CD14-positive monocyte (primary cell): ENCODE measurements around the gene MRNIP. TPM values are rescaled to one million over a fixed set of nuclear protein-coding genes. Genes with fewer than 3 reads are reported as not detected.

ENCODE experiments used
- DNase-seq, 3 donors: peaks; one replicate each; pipeline ENCODE4 v3.0.0-alpha.2; 2011 to 2022
- H2AFZ ChIP-seq: 2 replicates; pipeline ENCODE4 v1.6.0; 2012; ENCODE audit warnings: mild to moderate bottlenecking, low read depth, low read length, inconsistent platforms; ENCODE audit not compliant: insufficient read depth, poor library complexity, severe bottlenecking
- H3K27ac ChIP-seq, 2 donors: 1 replicate in 1 of 2; 2 replicates in 1 of 2; pipeline ENCODE4 v1.5.1; 2012 to 2013; ENCODE audit warnings: low read length in 2 of 2, control low read depth in 1 of 2, inconsistent platforms in 1 of 2, low read depth in 1 of 2, mild to moderate bottlenecking in 1 of 2
- H3K27me3 ChIP-seq, 2 donors: one replicate each; pipeline versions ENCODE4 v1.6.0 to v1.6.1; 2011 to 2013; ENCODE audit warnings: low read length in 2 of 2; ENCODE audit not compliant: control insufficient read depth in 2 of 2, insufficient read depth in 2 of 2
- H3K36me3 ChIP-seq, 2 donors: replicated peaks in 1 of 2; 1 replicate in 1 of 2; 2 replicates in 1 of 2; pipeline versions ENCODE4 v1.5.1 to v1.6.1; 2012 to 2013; ENCODE audit warnings: low read length in 2 of 2, control low read depth in 1 of 2, inconsistent platforms in 1 of 2, mild to moderate bottlenecking in 1 of 2; ENCODE audit not compliant: insufficient read depth in 2 of 2, control insufficient read depth in 1 of 2
- H3K4me1 ChIP-seq, 2 donors: 1 replicate in 1 of 2; 2 replicates in 1 of 2; pipeline versions ENCODE4 v1.5.1 to v1.6.1; 2012 to 2013; ENCODE audit warnings: low read length in 2 of 2, control low read depth in 1 of 2, inconsistent platforms in 1 of 2, mild to moderate bottlenecking in 1 of 2, moderate library complexity in 1 of 2; ENCODE audit not compliant: insufficient read depth in 2 of 2, control insufficient read depth in 1 of 2
- H3K4me2 ChIP-seq: replicated peaks from 2 replicates; pipeline ENCODE3; 2012; ENCODE audit warnings: low read length, moderate library complexity, mild to moderate bottlenecking; ENCODE audit not compliant: poor library complexity, severe bottlenecking; ENCODE audit errors: extremely low read depth
- H3K4me3 ChIP-seq, 3 experiments: fragments of 200-600 bp in 1 of 3; sonication (generic) in 1 of 3; replicated peaks in 1 of 3; 1 replicate in 2 of 3; 2 replicates in 1 of 3; pipeline ENCODE4 v1.5.1; 2011 to 2013; ENCODE audit warnings: low read length in 3 of 3, mild to moderate bottlenecking in 3 of 3, control low read depth in 2 of 3, low read depth in 2 of 3, inconsistent platforms in 1 of 3, moderate library complexity in 1 of 3
- H3K79me2 ChIP-seq: 2 replicates; pipeline ENCODE4 v1.6.0; 2012; ENCODE audit warnings: mild to moderate bottlenecking, control low read depth, inconsistent platforms, low read length, moderate library complexity; ENCODE audit not compliant: insufficient read depth
- H3K9ac ChIP-seq: 2 replicates; pipeline ENCODE4 v1.6.0; 2017; ENCODE audit warnings: low read length, mild to moderate bottlenecking; ENCODE audit not compliant: insufficient read depth, poor library complexity, severe bottlenecking
- H3K9me3 ChIP-seq, 2 donors: replicated peaks in 1 of 2; 1 replicate in 1 of 2; 2 replicates in 1 of 2; pipeline versions ENCODE4 v1.5.1 to v1.6.1; 2012 to 2013; ENCODE audit warnings: low read length in 2 of 2, control low read depth in 1 of 2; ENCODE audit not compliant: control insufficient read depth in 1 of 2, insufficient read depth in 1 of 2
- H4K20me1 ChIP-seq: 2 replicates; pipeline ENCODE4 v1.6.0; 2012; ENCODE audit warnings: mild to moderate bottlenecking, low read length, control low read depth, moderate library complexity; ENCODE audit not compliant: insufficient read depth
- H3K27ac Mint-ChIP-seq, 7 donors: one replicate each; pipeline ENCODE4 v1.8.0; 2020; ENCODE audit warnings: mild to moderate bottlenecking in 7 of 7, mixed read lengths in 7 of 7, moderate library complexity in 6 of 7, inconsistent platforms in 2 of 7
- H3K27me3 Mint-ChIP-seq, 3 donors: one replicate each; pipeline ENCODE4 v1.8.0; 2021 to 2022; ENCODE audit warnings: low read depth in 3 of 3, mild to moderate bottlenecking in 3 of 3, mixed read lengths in 3 of 3, moderate library complexity in 3 of 3, inconsistent platforms in 1 of 3
- H3K36me3 Mint-ChIP-seq, 2 donors: one replicate each; pipeline ENCODE4 v1.8.0; 2020; ENCODE audit warnings: mixed read lengths in 2 of 2, inconsistent platforms in 1 of 2, mild to moderate bottlenecking in 1 of 2
- H3K4me1 Mint-ChIP-seq: one replicate; pipeline ENCODE4 v1.8.0; 2020; ENCODE audit warnings: mild to moderate bottlenecking, mixed read lengths
- H3K4me3 Mint-ChIP-seq, 2 donors: one replicate each; pipeline ENCODE4 v1.8.0; 2020; ENCODE audit warnings: mild to moderate bottlenecking in 2 of 2, mixed read lengths in 2 of 2, moderate library complexity in 1 of 2
- H3K9me3 Mint-ChIP-seq, 7 donors: one replicate each; pipeline ENCODE4 v1.8.0; 2020 to 2022; ENCODE audit warnings: mixed read lengths in 7 of 7, mild to moderate bottlenecking in 6 of 7, moderate library complexity in 6 of 7, inconsistent platforms in 2 of 7
- CTCF ChIP-seq: fragments of 200-600 bp; IDR thresholded peaks from one replicate; pipeline ENCODE4 v1.8.0; 2022; ENCODE audit warnings: antibody characterized with exemption, mild to moderate bottlenecking
- WGBS: methylation state at CpG from one replicate; pipeline ENCODE4 v1.1.5; 2013; ENCODE audit warnings: missing lambda C conversion rate; ENCODE audit not compliant: insufficient coverage; 5-methylcytosine and 5-hydroxymethylcytosine counted together
- intact Hi-C, 2 donors: fragments of 100-400 bp; cut with micrococcal nuclease; formaldehyde crosslinking; loops; one replicate each; pipeline versions ENCODE4 v1.15.0 to v1.15.1; 2023
- polyA plus RNA-seq, 3 donors: library from polyadenylated mRNA; depleted of rRNA in 1 of 3; unstranded in 2 of 3; stranded (reverse) in 1 of 3; fragments of 300-500 nt in 2 of 3; fragments of >200 nt in 1 of 3; fragmentation: Illumina TruSeq in 2 of 3; gene quantifications; 1 replicate in 2 of 3; 2 replicates in 1 of 3; pipeline ENCODE4 v1.2.3, GENCODE V29; 2012 to 2021

Gene MRNIP
- polyA plus RNA-seq, 3 donors: 1.2 to 23.0 (median 1.4) TPM

GRCh38 chr5:179804555-179804947, 54.1 kb downstream of the MRNIP start:
- H3K27ac Mint-ChIP-seq: peak overlapping the region in 5 of 7 donors; percentile 41 to 86 (median 76)
- H3K4me3 ChIP-seq: peak overlapping the region in 1 of 3 experiments; percentile 80

More at GRCh38 chr5:179804555-179804947, 54.1 kb downstream of the MRNIP start:
- H3K4me3 Mint-ChIP-seq: peak overlapping the region; percentile 88 to 91
- H3K27me3 Mint-ChIP-seq: peaks cover 0 to 2% (median 0%) of the 10 kb centered on the region in 3 donors
- TF ChIP-seq CTCF: no peak
- Histone ChIP-seq H3K27ac (peak overlapping the region; percentile 14 to 33), H3K9ac (peak overlapping the region; percentile 71), H2AFZ (no peak overlapping the region), H4K20me1 (peaks cover 63% of the 10 kb centered on the region), H3K36me3 (peaks cover 15 to 18% of the 10 kb centered on the region in 2 donors), H3K9me3 (no peaks in the 10 kb centered on the region), H3K27me3 (no peaks in the 10 kb centered on the region), H3K4me2 (peak overlapping the region; percentile 87), H3K79me2 (peaks cover 45% of the 10 kb centered on the region), H3K4me1 (peaks cover 41 to 53% of the 10 kb centered on the region in 2 donors)
- intact Hi-C loops: loop anchor here (2.0 to 5.0 kb wide), 3 partner anchors 16 to 103 kb away; partner anchors contain the start of genes SQSTM1 (in 1 of the 2) and TBC1D9B (in 1 of the 2)
- H3K4me1 Mint-ChIP-seq: peaks cover 36% of the 10 kb centered on the region
- WGBS: 65% methylated on average over 8 of the region's 8 CpGs
- H3K9me3 Mint-ChIP-seq: no peaks in the 10 kb centered on the region
- DNase-seq: no peak
- peaks cover 18 to 24% of the 10 kb centered on the region in 2 donors for H3K36me3 Mint-ChIP-seq
